ENCODE results near the gene MYH13.
"Not testable (repeated sequence)": the region's sequence is repeated elsewhere in the genome, so short reads cannot be mapped to it uniquely, and the experiment has no call there.

The MYH13 gene

DNA sequence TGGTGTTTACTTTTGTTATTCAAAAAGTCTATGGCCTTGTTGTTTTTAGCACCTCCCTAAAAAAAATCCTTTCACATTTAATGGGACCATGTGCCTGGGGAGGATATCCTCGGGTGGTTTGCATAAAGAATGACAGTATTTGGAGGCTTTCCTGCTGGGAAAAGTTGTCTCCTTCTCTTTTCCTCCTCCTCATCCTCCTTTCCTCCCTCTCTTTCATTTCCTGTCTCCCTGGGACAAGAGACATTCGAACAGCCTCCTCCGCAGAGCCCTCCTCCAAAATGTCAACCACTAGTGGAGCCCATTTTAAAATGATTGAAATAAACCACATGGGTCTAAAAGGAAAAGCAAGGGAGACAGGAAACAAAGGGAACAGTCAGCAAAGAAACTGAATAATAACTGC lies 67.4 kb downstream of the MYH13 start:
- DNase-seq (ENCODE audit: low spot score): no peak
- FAIRE-seq: no peak

- no peak for FAIRE-seq
Measured at GRCh38 chr17:10304758-10305300, 68.0 kb downstream of the MYH13 start.

DNA sequence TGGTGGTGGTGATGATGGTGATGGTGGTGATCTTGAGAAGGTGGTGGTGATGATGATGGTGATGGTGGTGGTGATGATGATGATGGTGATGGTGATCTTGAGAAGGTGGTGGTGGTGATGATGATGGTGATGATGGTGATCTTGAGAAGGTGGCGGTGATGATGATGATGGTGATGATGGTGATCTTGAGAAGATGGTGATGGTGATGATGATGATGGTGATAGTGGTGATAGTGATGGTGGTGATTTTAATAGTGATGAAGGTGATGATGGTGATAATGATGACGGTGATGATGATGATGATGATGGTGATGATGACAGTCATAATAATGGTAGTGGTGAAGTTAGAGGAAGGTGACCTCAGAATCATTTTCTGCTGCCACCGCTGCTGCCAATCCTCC lies 75.1 kb downstream of the MYH13 start:
- FAIRE-seq (no peak), DNase-seq (ENCODE audit: low spot score) (no peak)

More at GRCh38 chr17:10304758-10305300, 68.0 kb downstream of the MYH13 start:
- DNase-seq (ENCODE audit: low spot score): no peak

GRCh38 chr17:10295728-10296343 lies 77.0 kb downstream of the MYH13 start:
- no peak for FAIRE-seq

GRCh38 chr17:10294180-10294579 lies 78.6 kb downstream of the MYH13 start:
- DNase-seq (ENCODE audit: low spot score) (no peak), FAIRE-seq (no peak)

More at GRCh38 chr17:10295728-10296343, 77.0 kb downstream of the MYH13 start:
- DNase-seq (ENCODE audit: low spot score): peak; percentile 48

DNA sequence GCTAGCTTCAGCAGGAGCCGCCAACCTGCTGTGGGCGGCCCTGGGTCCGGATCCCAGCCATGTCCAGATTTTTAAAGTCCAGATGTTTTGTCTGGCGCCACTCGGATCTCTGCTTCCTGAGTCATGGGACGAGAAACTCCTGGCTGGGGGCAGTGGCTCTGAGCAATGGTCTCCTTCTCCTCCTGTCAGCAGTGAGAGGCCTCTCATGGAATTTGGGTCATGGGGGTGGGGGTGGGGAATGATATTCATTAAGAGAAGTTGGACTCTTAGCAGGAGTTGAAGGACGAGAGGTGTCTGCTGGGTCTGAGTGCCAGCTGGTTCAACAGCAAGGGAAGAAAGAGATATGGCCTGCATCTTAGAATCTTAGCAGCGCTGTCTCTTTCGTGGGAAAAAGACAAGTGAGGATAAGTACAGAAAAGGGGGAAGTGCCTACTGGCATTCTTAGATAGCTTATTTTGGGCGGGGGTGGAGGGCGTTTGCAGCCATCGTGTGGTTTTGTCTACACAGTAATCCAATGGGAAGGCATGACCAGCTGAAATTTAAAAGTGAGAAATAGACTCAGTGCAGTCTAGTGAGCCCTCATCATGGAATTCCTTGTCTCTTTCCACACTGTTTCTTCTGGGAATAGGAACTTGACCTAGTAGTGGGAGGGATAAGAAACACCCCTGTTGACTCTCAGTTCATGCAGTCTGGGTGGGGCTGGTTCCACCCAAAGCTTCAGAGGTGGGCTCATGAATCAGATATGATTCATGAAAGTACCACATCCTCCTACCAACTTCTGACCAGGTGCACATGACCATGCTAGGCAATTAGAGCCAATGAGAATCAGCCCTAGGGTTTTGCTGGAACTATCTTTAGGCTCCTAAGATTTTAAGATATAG lies 80.5 kb downstream of the MYH13 start:
- peak; percentile 70 for DNase-seq (ENCODE audit: low spot score)
- FAIRE-seq: no peak

DNA sequence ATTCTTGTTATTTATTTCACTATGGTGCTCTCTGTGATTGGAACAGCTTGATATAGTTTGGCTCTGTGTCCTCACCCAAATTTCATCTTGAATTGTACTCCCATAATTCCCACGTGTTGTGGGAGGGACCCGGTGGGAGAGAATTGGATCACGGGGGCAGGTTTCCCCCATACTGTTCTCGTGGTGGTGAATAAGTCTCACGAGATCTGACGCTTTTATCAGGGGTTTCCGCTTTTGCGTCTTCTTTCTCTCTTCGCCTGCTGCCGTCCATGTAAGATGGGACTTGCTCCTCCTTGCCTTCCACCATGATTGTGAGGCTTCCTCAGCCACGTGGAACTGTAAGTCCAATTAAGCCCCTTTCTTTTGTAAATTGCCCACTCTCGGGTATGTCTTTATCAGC lies 81.2 kb downstream of the MYH13 start:
- FAIRE-seq: not testable (repeated sequence)
- DNase-seq (ENCODE audit: low spot score): peak; percentile 26

DNA sequence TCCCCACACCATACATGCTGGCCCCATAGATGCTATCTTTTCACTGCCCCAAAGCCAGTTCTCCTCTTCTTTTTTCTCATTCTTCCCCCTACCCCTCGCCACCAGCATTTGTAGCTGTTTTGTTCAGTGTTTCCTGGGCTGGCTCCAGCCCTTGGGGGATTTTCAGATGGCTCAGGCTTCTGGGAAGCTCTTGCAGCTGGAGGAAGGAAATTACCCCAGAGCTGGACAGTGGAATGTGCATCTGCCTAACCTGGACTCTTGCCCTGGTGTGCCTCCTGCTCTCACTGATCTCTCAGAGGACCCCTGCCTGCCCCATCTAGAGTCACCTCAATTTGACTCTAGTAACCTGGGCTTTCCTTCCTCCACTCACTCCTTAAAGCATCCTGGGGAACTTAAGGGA lies 82.8 kb downstream of the MYH13 start:
- FAIRE-seq: no peak
- no peak for DNase-seq (ENCODE audit: low spot score)

- FAIRE-seq: no peak
- no peak for DNase-seq (ENCODE audit: low spot score)
Measured at GRCh38 chr17:10286324-10286723, 86.5 kb downstream of the MYH13 start.

DNA sequence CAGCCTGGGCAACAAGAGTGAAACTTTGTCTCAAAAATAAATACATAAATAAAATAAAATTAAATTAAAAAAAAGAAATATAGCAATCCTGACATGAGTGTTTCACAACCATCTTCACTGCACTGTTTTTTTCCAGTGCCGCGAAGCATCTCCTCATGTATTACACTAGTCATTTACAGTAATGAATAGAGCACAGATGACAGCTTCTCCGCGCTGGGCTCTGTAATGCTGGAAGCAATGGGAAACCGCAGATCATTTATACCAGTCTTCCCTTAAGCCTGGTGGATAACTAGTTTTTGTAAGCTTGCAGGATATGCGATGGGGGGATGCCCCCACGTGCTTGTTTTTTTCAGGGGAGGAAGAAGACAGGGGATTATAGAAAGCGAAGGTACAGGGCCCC lies 86.9 kb downstream of the MYH13 start:
- FAIRE-seq: no peak
- DNase-seq (ENCODE audit: low spot score): no peak

GRCh38 chr17:10280068-10280467 lies 92.7 kb downstream of the MYH13 start:
- no peak for FAIRE-seq
- no peak for DNase-seq (ENCODE audit: low spot score)

DNA sequence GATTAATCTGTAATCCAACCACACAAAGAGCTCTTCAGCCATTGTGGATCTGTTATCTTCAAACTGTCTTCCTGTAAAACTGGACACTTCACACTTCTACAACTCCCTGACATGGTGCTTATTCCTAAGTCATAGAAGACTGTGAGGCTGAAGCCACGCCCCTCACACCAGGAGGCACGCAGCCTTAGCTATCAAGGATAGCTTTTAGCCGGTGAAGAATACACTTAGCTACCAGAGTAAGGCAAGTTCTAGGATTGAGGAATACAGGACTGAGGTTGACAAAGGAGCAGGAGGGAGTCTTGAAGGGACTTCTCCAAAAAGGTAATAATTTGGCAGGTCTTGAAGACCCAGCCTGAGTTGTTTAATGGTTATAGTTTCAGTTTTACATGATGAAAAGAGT lies 94.6 kb downstream of the MYH13 start:
- FAIRE-seq: no peak
- DNase-seq (ENCODE audit: low spot score): peak; percentile 12

DNA sequence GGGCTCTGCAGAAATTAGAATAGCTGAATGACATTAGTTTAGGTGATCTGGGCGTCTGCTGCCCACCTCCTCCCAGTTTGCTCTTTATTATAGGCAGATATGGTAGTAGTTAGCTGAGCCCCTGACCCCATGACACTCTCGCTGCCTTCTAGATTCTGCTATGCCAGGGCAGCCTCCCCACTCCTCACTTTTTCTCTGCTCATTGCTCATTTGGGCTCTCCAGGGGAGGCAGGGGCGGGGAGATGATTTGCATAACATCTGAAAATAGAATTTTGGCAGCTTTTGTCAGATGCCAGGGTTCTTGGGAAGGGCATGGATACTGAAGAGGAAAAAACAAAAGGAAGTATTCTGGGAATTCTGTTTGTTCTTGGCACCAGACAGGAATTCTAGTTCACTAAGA lies 96.4 kb downstream of the MYH13 start:
- DNase-seq (ENCODE audit: low spot score) (no peak), FAIRE-seq (no peak)

DNA sequence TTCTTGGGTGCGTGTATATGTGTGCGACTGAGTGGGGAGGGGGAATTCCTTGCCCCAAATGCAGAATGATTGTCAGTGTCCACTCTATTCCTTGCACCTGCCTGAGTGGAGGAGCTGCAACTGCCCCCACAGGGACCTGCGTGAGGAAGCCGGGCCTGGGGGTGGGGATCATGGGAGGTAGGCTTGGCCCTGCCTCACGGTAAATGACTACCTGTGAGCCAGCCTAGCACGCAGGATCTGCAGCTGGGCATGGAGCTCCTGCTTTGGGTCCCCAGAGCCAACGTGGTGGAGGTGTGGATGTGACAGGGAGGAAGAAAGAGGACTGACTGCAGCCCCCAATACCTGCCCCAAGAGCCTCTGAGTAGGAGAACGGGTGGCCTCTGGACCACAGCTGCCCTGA lies 97.4 kb downstream of the MYH13 start:
- no peak for DNase-seq (ENCODE audit: low spot score)
- no peak for FAIRE-seq

- FAIRE-seq (no peak), DNase-seq (ENCODE audit: low spot score) (no peak)
Measured at GRCh38 chr17:10271106-10271562, 101.7 kb downstream of the MYH13 start.

DNA sequence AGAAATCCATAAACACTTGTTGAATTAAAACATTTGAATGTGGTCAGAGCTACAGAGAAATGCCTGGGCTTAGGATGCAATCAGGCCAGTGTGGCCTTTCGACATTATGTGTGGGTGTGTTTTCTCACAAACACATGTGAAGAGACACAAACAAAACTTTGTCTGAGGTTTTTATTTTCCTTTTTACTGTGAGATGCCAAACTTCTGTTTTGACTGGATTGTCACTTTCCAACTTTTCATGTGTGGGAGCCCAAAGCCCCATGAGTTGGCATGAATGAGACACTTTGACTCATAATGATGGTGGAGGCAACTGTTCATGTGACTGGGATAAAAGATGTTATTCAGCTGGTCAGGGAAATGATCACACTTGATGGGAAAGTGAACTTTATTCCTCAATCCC lies 102.5 kb downstream of the MYH13 start:
- no peak for FAIRE-seq
- no peak for DNase-seq (ENCODE audit: low spot score)

DNA sequence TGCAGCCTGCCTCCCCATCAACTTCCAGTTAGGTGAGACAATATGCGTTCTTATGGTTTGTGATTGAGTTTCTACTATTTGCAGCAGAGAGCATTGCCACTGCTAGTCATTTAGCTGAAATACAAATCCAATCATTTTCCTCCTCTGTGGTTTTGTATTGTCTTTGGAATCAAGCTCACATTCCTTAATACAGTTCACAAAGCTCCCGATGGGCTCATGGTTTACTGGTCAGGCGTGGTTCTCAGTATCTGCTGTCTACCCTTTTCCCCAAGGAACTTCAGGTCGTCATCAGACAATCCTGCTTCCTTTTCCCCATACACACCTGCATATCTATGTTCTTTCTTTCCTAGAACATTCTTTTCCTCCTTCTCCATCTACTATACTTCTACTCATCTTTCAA lies 104.8 kb downstream of the MYH13 start:
- DNase-seq (ENCODE audit: low spot score) (no peak), FAIRE-seq (no peak)

DNA sequence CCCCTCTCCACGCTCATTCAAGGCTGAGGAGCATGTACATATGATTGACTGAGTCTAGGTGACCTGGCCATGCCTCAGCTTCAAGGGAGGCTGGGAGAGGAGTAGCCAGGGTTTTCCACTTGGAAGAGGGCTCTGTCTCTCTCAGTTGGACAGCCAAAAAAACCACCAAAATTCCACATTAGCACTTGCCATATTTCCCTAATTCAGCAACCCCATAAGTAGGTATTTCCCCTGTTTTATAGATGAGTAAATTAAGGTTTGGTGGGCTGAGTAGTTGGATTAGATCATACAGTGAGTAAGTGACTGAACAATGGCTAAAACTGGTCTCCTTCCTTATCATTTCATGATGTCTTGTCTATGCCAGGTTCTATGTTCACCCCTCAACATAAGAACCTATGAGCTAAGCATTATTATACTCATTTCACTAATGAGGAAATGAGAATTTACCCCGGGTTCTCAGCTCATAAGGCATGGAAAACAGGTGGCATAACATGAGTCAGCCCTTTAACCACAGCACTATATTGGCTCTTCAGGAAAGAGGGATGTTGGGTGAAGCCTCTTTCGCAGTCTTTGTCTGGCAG lies 106.4 kb downstream of the MYH13 start:
- FAIRE-seq (no peak), DNase-seq (ENCODE audit: low spot score) (no peak)

GRCh38 chr17:10265100-10265810 lies 107.6 kb downstream of the MYH13 start:
- DNase-seq (ENCODE audit: low spot score) (no peak), FAIRE-seq (no peak)

GRCh38 chr17:10264051-10264450 lies 108.8 kb downstream of the MYH13 start:
- FAIRE-seq (no peak), DNase-seq (ENCODE audit: low spot score) (no peak)

DNA sequence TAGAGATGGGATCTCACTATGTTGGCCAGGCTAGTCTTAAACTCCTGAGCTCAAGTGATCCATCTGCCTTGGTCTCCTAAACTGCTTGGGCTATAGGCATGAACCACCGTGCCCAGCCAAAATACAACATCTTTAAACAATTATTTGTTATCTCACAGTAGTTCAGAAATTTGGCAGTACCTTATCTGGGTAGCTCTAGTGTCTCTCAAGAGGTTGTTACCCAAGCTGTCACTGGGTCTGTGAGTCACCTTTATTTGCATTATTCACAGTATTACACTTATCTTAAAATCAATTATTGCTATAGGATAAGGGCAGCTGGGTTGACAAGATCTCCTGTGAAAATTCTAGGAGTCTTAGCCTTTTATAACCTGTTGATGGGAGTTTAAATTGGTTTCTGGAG lies 110.4 kb downstream of the MYH13 start:
- no peak for FAIRE-seq
- no peak for DNase-seq (ENCODE audit: low spot score)
